ENCODE results near the gene ATRAID. TPM values are rescaled to one million over a fixed set of nuclear protein-coding genes. Genes with fewer than 3 reads are reported as not detected.
A peak's percentile ranks its signal among the peaks of the same experiment; 100 is the strongest.

ATRAID gene
- total RNA-seq, 6 donors from 2014 or later: 53.4 to 126 (median 112) TPM

- ATAC-seq (ENCODE audit: low FRiP score in 2 of 2) (no peak), DNase-seq (no peak)
- Histone ChIP-seq H3K4me1 (no peaks in the 10 kb centered on the region), H3K27ac (no peak overlapping the region), H3K27me3 (no peaks in the 10 kb centered on the region), H3K36me3 (peaks cover 4 to 38% (median 24%) of the 10 kb centered on the region in 4 donors), H3K4me3 (no peak overlapping the region), H3K9me3 (no peaks in the 10 kb centered on the region)
- WGBS, 2 donors: 76% methylated on average over 2 of the region's 2 CpGs
- TF ChIP-seq CTCF (IDR thresholded peaks at IDR 0.05): no peak
- no peak for TF ChIP-seq POLR2AphosphoS5 (IDR thresholded peaks at IDR 0.05)
- TF ChIP-seq POLR2A (IDR thresholded peaks at IDR 0.05): no peak
- no peak for TF ChIP-seq EP300 (IDR thresholded peaks at IDR 0.05)
Observed at GRCh38 chr2:27198627-27199026, 13.2 kb upstream of the ATRAID start.

- peaks cover 4 to 44% (median 30%) of the 10 kb centered on the region in 4 donors for H3K36me3 ChIP-seq
- TF ChIP-seq EP300 (IDR thresholded peaks at IDR 0.05) (no peak), CTCF (IDR thresholded peaks at IDR 0.05) (no peak)
- no peaks in the 10 kb centered on the region for H3K4me1 ChIP-seq
- DNase-seq (no peak), ATAC-seq (ENCODE audit: low FRiP score in 2 of 2) (peak in 1 of 2 donors; percentile 28)
- WGBS, 2 donors: 84 to 92% methylated on average over 2 of the region's 2 CpGs
- H3K4me3 ChIP-seq: no peak overlapping the region
- H3K27ac ChIP-seq: no peak overlapping the region
- H3K27me3 ChIP-seq: no peaks in the 10 kb centered on the region
- no peaks in the 10 kb centered on the region for H3K9me3 ChIP-seq
Observed at GRCh38 chr2:27199241-27199640, 12.6 kb upstream of the ATRAID start.

- Histone ChIP-seq H3K4me1 (no peaks in the 10 kb centered on the region), H3K9me3 (no peaks in the 10 kb centered on the region), H3K36me3 (peaks cover 4 to 67% (median 51%) of the 10 kb centered on the region in 4 donors), H3K27ac (no peak overlapping the region), H3K27me3 (no peaks in the 10 kb centered on the region), H3K4me3 (no peak overlapping the region)
- TF ChIP-seq EP300 (IDR thresholded peaks at IDR 0.05): no peak
- no peak for TF ChIP-seq POLR2A (IDR thresholded peaks at IDR 0.05)
- no peak for TF ChIP-seq POLR2AphosphoS5 (IDR thresholded peaks at IDR 0.05)
- no peak for TF ChIP-seq CTCF (IDR thresholded peaks at IDR 0.05)
- no peak for ATAC-seq (ENCODE audit: low FRiP score in 2 of 2)
- peak in 1 of 2 donors; percentile 42 for DNase-seq
- WGBS, 2 donors: 94 to 96% methylated on average over 7 of the region's 7 CpGs
Observed at GRCh38 chr2:27201675-27202074, 10.2 kb upstream of the ATRAID start.

GRCh38 chr2:27202854-27203253 lies 9.0 kb upstream of the ATRAID start:
- H3K4me3 ChIP-seq: no peak overlapping the region
- H3K4me1 ChIP-seq: no peaks in the 10 kb centered on the region
- WGBS, 2 donors: 78 to 89% methylated on average over 2 of the region's 2 CpGs
- H3K36me3 ChIP-seq: peaks cover 4 to 79% (median 62%) of the 10 kb centered on the region in 4 donors
- no peaks in the 10 kb centered on the region for H3K9me3 ChIP-seq
- H3K27me3 ChIP-seq: no peaks in the 10 kb centered on the region
- DNase-seq (no peak), ATAC-seq (ENCODE audit: low FRiP score in 2 of 2) (no peak)
- no peak overlapping the region for H3K27ac ChIP-seq
- TF ChIP-seq POLR2A (IDR thresholded peaks at IDR 0.05): no peak
- TF ChIP-seq EP300 (IDR thresholded peaks at IDR 0.05): no peak
- no peak for TF ChIP-seq CTCF (IDR thresholded peaks at IDR 0.05)
- no peak for TF ChIP-seq POLR2AphosphoS5 (IDR thresholded peaks at IDR 0.05)

- DNase-seq: no peak
- H3K4me3 ChIP-seq: no peak overlapping the region
- no peak overlapping the region for H3K27ac ChIP-seq
- H3K4me1 ChIP-seq: no peaks in the 10 kb centered on the region
- 92 to 93% methylated on average over 9 of the region's 9 CpGs for WGBS, 2 donors
- H3K9me3 ChIP-seq: no peaks in the 10 kb centered on the region
- no peak for ATAC-seq (ENCODE audit: low FRiP score in 2 of 2)
- TF ChIP-seq EP300 (IDR thresholded peaks at IDR 0.05) (no peak), POLR2AphosphoS5 (IDR thresholded peaks at IDR 0.05) (no peak), POLR2A (IDR thresholded peaks at IDR 0.05) (no peak), CTCF (IDR thresholded peaks at IDR 0.05) (no peak)
- H3K27me3 ChIP-seq: no peaks in the 10 kb centered on the region
- peaks cover 4 to 88% (median 69%) of the 10 kb centered on the region in 4 donors for H3K36me3 ChIP-seq
Observed at GRCh38 chr2:27203741-27204140, 8.1 kb upstream of the ATRAID start.

All from upper lobe of left lung (tissue), 6 donors.